GM19455 (cell line): Measurements from ENCODE around the gene HLA-DMA.
"Not testable (repeated sequence)": the region's sequence is repeated elsewhere in the genome, so short reads cannot be mapped to it uniquely, and the experiment has no call there.

Experiments used
- ATAC-seq: cut with Tn5 transposase; IDR thresholded peaks from one replicate; pipeline ENCODE4 v1.9.1; 2021; ENCODE audit not compliant: unreplicated experiment

HLA-DMA gene

DNA sequence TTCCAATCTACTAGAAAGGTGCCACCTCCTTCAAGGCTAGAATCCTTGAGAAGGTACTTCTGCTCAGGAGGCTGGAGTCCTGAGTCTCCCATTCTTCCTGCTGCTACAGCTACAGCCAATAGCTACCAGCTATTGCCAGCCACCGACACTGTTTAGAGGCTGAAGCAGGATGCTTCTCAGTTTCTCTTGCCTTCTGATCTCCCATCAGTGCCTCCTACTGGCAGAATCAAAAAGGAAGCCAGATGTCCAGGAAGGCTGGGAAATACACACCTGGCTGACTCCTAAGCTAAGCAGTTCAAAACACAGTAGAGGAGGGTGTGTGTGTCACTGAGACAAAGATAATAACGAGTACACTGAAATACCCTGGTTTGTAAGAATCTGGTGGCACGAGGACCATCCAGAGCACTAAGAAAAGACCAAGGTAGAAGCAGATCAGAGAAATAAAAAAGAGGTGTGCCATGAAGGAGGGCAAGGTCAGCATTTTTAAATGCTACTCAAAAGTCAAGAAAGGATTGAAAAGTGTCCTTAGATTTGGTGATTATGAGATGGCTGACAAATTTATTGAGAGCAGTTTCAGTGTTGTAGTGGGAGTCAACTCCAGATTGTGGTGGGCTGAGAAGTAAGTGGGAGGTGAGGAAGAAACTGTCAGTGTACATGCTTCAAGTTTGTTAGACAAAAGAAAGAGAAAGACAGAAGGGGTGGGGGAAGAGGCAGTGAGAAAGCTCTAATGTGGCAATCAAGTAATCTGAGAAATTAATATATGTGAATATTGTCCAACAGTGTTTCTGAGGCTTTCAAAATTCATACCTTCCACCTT is 2.3 kb upstream of the HLA-DMA start:
- ATAC-seq, result no peak

DNA sequence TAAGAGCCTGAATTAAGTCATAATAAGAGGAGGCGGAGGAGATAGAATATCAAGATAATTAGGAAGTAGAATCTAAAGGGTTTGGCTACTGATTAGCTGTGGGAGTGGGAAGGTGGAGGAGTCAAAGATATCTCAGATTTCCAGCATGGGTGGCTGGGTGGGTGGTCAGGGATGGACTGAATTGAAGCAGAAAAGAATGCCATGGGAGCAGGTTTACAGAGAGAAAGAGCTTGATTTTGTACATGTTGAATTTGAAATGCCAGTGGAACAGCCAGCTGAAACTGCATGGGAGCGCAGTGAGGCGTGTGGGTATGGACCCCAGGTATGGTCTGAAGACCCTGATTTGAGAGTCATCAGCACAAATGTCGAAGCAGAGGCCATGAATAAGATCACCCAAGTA is 1.4 kb upstream of the HLA-DMA start:
- no peak for ATAC-seq

DNA sequence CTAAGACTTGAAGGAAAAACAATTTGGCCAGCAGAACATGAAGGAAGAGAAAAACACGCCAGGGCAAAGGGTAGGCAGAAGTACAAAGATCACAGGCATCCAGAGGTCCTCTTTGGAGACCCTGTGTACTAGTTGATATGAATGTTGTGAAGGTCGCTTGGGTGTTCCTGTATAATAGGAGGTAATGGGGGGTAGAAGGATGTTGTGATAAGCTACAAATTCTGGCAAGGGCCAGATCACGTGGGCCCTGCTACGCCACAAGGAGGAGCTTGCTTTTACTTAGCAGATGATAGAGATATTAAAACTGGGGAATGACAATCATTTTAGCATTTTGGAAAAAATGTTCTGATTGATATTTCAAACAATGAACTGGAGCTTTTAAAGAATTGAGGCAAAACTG is 878 bp upstream of the HLA-DMA start:
- ATAC-seq, result no peak

DNA sequence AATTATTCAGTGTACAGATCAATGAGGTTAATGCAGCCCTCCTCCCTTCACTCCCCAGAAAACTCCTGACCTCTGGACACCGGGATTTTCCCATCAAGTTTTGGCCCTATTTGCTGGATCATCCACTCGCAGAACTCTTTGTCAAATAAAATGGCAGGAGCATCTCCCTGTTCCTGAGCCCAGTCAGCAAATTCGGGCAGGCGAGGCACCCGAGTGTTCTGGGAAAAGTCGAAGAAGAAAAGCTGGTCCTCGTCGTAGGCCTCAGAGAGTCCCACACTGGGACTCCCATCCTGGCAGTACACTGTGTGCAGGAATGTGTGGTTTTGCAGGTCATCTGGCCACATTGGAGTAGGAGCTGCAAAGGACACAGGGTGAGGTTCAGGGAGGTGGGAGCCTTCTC is 2.4 kb downstream of the HLA-DMA start:
- no peak for ATAC-seq

DNA sequence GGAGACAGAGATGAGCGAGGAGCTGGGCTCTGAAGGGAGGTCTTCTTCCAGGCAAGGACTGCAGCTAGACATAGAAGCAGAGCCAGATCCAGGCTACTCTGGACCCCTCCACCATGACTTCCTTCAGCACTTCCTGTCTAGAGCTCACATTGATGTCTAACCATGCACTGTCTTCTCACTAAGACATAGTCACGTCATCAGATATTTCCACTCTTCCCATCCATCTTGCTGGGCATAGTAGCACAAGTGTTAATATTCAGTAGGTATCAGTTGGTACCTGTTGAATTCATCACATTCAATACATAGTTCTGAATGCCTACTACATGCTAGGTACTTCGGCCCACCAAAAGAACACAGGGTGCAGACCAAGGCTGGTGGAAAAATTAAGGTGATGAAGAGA is 2.9 kb downstream of the HLA-DMA start:
- no peak for ATAC-seq

DNA sequence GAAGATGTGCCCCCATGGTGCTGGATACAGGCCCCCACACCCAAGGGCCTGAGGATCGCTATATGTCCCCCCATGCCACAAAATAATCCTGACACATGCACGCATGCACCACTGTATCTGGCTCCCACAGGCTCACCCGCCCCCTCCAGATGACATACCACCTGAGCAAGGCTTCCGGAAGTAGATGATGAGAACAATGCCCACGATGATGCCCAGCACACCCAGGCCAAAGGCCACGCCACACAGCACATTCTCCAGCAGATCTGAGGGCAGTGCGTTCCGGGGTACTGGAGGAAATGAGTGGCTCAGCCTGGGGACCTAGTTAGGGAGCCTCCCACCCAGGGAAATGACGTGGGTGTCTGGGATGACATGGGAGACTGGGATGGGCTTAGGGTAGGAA is 3.8 kb downstream of the HLA-DMA start:
- no peak for ATAC-seq

DNA sequence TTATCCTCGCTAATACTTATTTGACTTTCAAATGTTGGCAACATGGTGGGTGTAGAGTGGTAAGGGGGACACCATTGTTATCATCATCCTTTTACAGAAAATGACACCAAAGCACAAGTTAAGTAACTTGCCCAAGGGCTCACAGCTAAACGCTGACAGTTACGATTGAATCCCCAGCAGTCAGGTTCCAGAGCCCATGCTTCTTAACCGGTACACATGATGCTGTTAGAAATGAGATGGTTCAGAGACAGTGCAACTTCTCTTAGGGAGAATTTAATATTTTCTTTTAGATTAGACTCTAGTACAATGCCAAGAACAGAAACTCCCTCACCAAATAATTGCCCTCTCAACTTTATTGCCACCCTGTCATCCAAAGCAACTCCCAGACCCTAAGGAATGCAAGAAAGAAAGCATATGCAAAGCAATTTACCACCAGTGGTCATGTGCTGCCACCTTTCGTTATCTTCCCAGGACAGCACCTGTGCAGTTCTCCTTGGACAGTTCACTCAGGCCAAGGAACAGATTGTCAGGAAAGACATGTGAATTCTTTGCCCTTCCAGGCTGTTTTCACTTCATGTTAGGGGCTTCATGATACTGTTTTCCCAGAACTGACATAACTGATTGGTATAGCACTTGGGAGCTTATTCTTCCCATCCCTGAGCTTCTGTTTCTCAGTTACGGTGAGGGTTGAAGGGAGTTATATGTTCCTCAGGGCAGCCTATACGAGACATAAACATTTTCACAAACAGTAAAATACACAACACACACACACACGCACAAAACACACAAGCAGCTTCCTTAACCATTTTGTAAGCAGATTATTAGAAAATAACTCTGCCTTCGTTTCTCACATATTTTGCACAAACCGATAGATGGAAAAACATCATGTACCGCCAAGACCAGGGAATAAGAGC is 5.1 kb downstream of the HLA-DMA start:
- ATAC-seq, result no peak

DNA sequence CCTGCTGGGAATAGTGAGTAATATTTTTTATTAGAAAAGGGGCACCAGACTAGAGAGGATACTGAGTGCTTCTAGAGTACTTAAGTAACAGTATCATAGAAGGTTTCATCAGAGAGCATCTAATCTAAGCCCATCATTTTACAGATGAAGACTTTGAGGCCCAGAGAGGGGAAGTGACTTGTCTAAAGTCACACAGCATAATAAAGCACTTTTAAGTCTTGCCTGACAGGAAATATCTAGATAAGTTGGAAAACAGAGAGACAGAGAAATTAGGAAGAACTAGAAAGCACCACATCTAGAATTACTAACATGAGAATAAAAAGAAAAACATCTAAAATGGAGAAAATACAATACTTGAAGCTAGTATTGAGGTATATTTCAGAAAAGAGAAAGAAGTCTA is 6.0 kb downstream of the HLA-DMA start:
- ATAC-seq, result no peak

DNA sequence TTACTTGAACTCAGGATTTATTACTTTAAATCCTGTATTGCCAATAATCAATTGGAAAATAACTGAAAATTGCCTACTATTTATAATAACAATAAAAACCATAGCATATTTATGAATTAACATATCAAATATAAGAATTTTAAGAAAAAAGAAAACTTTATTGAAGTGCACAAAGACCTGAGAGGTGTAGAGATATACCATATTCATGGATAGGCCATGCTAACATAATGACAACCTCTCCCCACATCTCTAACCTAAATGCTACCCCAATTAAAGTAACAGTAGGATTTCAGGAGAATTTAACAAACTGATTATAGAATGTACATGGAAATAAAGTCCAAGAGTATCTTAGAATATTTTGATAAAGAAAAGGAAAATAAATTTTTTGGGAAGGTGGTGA is 6.9 kb downstream of the HLA-DMA start:
- ATAC-seq, result no peak

DNA sequence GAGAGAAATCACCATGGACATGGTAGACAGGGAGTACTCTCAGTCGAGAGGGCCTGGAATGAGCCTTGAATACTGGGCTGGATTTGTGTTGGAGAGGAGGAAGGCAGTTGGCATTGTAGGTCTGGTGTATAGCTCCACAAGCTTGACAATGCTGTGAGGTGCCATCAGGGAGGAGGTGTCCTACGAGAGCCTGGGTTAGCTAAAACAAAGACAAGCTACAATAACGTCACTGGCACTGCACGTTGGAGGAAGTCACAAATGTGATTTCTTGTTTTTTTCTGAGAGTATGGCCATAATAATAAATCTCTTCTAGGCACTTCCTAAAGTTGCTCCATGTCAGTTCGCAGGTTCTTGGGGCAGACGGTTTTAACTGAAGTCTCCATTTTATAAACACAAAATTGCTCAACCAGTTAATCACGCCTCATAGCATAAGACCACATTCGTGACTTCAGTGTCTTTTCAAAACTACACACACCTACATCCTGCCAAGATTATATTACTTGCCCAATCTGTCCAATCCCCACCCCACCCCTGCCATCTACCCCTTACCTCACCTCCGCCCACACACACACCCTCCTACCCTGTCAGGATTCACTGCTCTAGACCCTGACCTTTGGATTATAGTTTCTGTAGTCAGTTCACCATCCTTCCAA is 7.7 kb downstream of the HLA-DMA start:
- no peak for ATAC-seq

DNA sequence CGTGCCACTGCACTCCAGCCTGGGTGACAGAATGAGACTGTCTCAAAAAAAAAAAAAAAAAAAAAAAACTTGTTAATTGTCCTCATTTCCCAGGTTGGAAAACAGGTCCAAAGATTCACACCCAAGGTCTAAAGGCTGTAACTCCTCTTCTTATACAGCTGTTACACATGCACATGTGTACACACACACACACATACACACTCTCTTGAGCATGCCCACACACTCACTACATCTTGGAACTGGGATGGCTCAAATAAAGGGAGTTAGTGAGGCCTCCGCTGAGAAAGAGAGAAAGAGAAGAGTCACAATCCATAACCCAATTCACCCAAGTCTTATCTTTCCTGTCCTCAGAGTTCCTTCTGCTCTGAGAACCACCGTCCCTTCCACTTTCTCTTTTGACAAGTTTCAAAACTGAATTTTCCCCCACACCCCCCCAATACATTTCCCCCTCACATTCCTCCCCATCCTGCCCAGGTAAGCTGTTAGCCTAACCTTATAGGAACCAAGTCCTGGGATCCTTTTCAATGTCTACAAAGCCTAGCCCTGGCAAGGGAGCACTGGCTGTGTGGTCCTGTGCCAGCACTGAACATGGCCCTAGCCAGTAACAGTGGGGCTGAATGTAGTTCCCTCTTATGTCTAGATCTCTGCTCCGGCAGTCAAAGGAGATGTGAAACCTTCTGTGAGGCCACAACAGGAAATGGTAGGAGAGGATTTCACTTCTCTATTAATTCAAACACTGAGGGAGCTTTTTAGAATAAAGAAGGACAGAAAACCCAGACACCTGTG is 8.8 kb downstream of the HLA-DMA start:
- ATAC-seq, result peak; percentile 45

DNA sequence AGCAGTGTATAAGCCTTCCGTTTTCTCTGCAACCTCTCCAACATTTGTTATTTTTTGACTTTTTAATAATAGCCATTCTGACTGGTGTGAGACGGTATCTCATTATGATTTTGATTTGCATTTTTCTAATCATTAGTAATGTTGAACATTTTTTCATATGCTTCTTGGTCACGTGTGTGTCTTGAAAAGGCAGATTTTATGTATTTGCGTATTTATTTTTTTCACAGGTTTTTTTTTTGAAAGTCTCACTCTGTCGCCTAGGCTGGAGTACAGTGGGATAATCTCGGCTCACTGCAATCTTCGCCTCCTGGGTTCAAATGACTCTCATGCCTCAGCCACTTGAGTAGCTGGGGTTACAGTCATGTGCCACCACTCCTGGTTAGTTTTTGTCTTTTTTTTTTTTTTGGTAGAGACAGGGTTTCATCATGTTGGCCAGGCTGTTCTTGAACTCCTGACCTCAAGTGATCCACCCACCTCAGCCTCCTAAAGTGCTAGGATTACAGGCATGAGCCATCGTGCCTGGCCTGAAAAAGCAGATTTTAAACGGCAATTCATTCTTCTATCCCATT is 10.3 kb downstream of the HLA-DMA start:
- not testable (repeated sequence) for ATAC-seq

DNA sequence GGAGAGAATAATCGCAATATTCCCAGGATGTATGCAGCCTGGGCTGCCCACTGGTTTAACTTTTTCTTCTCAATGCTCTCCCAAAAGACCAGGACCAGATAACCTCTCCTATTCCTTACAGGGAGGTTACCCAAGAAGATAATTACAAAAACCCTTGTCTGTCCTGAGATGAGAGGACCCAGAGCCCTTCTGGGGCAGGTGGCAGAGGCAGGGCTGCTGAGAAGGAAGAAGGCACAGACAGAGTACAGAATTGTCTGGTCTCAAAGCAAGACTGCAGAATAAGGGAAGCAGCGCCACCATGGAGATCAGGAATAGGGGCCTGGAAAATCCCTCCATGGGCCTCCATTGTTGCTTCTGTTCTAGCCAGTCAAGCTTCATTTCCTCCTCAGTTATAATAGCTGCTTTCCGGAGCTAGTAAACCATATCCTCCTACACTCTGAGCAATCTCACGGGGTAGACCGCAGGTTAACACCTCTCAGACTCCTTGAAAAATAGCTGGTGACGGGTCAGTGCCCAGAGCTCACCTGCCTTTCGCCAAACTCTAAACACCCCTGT is 11.6 kb downstream of the HLA-DMA start:
- ATAC-seq, result peak; percentile 40

DNA sequence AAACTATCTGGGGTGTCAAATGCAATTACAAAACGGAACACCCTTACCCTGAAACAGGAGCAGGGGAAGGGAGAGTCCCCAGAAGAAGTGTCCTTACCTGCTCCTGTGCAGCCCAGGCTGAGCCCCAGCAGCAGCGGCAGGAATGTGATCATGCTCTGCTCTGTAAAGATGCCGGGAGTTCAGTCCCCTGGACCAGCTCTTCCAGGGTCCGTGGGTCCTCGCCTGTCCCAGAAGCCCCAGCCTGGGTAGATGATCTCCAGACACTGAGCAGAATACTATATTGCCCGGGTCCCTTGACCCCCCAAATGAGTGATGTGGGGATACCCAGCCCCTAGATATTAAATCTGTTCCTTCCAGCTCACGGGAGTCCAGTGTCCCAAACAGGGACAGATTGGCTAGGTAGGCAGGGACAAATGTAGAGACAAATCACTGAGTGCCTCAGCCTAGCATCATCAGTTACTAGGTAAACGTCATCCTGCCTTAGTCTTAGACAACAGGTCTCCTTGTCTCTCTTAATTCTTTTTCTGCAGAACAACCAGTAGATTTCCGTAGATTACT is 12.2 kb downstream of the HLA-DMA start, which contains the start of gene HLA-DMB:
HLA-DMB (minus strand) TSS at position 373 of the 558 bp plus-strand sequence; CDS start at position 152, 221 bp downstream.
- ATAC-seq, result peak; percentile 52

DNA sequence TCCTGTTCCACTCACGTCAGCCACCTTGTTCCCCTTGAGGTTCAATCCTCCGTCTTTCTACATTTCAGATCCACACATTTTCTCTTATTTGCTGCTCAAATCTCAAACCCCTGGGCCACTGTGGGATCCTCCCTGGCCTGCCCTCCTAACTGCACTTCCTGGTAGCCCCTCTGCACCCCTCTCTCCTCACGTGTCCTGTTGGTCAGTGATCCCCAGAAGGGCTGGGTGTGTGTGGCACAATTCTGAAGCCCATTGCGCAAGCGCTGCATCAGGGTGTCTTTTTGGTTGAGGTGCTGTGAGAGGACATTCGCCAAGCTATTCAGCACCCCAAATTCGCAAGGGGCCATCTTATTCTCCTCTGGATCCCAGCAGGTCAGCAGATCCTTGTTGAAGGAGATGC is 14.4 kb downstream of the HLA-DMA start:
- ATAC-seq, result no peak

DNA sequence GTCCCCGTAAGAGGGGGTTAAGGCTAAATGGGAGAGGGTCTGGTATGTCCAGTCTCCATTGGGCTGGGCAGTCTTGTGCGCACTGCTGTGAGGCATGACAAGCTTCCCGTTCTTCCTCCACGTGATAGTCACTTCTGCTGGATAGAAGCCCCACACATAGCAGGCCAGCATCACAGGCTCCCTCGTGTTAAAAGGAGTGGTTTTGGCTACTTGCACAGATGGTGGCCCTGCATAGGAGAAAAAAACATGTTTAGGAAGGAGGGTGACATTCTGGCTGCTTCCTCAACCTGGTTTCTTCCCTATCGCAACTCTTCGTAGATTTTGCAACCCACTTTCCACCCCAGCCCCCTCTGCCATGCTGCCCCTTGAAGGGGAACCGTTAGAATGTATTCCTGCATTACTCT is 15.7 kb downstream of the HLA-DMA start:
- no peak for ATAC-seq

DNA sequence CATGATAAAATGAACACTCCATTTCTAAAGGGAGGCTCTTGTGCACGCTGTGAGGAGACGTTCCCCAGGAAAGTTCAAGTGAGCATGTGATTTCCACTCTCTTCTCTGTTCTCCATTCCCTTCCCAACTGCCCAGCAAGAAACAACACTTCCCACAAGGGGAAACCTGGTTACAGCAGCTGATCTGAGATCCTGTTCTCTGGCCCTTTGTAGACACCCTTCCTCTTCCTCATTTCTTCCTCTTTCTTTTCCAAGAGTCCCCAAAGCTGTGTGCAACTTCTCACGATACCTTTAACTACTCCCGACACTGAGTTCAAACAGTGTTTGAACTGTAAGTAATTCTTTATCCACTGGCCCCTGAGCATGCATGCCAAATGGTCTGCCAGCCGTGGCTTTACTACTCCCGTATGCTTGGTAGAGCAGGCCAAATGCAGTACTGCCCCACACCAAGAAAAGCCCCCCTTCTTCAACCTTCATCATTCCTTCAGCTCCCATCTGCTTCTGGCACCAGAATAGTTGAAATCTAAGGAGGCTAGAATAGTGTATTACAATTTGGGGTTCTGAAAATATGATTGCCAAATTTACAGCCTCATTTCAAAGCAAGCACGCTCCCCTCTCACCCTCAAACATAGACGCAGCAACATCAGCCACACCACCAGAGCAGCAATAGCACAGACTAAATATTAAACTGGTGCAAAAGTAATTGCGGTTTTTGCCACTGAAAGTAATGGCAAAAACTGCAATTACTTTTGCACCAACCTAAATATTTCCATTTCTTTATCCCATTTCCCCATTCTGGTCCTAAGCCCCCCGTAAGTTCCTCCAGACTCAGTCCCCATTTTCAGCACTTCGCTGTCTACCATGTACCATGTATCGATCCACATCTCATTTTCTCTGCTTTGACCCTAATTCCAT is 16.4 kb downstream of the HLA-DMA start:
- no peak for ATAC-seq

DNA sequence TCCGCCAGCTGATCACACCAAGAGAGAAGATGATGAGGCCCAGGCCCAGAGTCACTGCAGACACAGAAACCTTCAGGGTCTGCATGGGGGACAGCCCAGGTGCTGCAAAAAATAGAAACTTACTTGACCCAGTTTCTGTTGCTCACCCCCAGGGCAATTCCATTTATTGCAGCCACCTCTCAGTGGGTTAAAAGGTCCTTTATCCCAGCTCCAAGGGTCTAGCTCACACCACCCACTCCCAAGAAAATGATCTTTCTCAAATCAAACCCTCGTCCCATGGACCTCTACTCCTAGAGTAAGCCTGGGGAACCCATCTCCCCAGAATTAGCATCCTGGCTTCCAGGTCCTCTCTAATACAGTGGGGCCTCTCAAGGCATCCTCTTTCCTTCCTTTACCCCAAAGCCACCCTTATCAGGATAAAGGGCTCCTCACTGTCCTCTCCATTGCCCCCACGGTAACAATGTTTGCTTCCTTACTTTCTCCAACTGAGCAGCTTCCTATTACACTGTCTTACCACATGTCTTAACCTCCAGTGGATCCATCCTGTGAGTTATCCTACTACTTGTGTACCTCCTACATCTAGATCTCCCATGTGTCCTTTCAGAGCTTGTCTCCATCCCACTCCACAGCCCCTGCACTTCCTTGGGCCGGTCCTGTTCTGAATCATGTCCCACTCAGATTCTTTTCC is 17.2 kb downstream of the HLA-DMA start:
- ATAC-seq, result no peak
